ENCODE data around the gene IFITM5.
"Not testable (repeated sequence)": the region's sequence is repeated elsewhere in the genome, so short reads cannot be mapped to it uniquely, and the experiment has no call there.

Gene IFITM5

GRCh38 chr11:327581-327923, 28.2 kb upstream of the IFITM5 start:
- no peak for DNase-seq

- DNase-seq: no peak
These were observed 27.7 kb upstream of the IFITM5 start for GRCh38 chr11:326842-327580.

- no peak for DNase-seq
These were observed 27.2 kb upstream of the IFITM5 start for GRCh38 chr11:326592-326841.

- no peak for DNase-seq
These were observed 26.7 kb upstream of the IFITM5 start for GRCh38 chr11:325796-326591.

GRCh38 chr11:324593-325517, 25.5 kb upstream of the IFITM5 start:
- DNase-seq: peak; percentile 18

- DNase-seq: no peak
These were observed 24.8 kb upstream of the IFITM5 start for GRCh38 chr11:324156-324555.

- DNase-seq: not testable (repeated sequence)
These were observed 20.6 kb upstream of the IFITM5 start for GRCh38 chr11:319888-320273.

- DNase-seq: not testable (repeated sequence)
These were observed 20.0 kb upstream of the IFITM5 start for GRCh38 chr11:319121-319887.

GRCh38 chr11:318405-319120, 19.2 kb upstream of the IFITM5 start:
- DNase-seq: not testable (repeated sequence)

GRCh38 chr11:317668-318404, 18.5 kb upstream of the IFITM5 start:
- DNase-seq: not testable (repeated sequence)

GRCh38 chr11:316891-317301, 17.6 kb upstream of the IFITM5 start:
- no peak for DNase-seq

GRCh38 chr11:316031-316701, 16.8 kb upstream of the IFITM5 start:
- DNase-seq: no peak

GRCh38 chr11:315516-315994, 16.2 kb upstream of the IFITM5 start:
- no peak for DNase-seq

GRCh38 chr11:315051-315481, 15.7 kb upstream of the IFITM5 start:
- no peak for DNase-seq

GRCh38 chr11:314554-314875, 15.2 kb upstream of the IFITM5 start:
- DNase-seq: not testable (repeated sequence)

- DNase-seq: no peak
These were observed 14.6 kb upstream of the IFITM5 start, which contains the start of gene IFITM1 for GRCh38 chr11:313787-314553. Gene IFITM1 (plus strand): TSS chr11:314040. CDS start chr11:314171, 131 bp downstream.

- DNase-seq: no peak
These were observed 14.0 kb upstream of the IFITM5 start for GRCh38 chr11:313304-313786.

- no peak for DNase-seq
These were observed 12.9 kb upstream of the IFITM5 start for GRCh38 chr11:312092-312816.
